KMS-11 (cell line): Measurements from ENCODE around the gene CRKL.

Source experiments
- H2AFZ ChIP-seq: fragments of 200-600 bp; sonication (generic); 2 replicates; pipeline ENCODE4 v1.6.1; 2016; ENCODE audit warnings: antibody characterized with exemption, mixed run types, low read depth
- H3K27ac ChIP-seq: fragments of 200-600 bp; sonication (generic); 2 replicates; pipeline ENCODE4 v1.6.1; 2016; ENCODE audit warnings: mild to moderate bottlenecking, mixed run types
- H3K27me3 ChIP-seq: fragments of 200-600 bp; sonication (generic); 2 replicates; pipeline ENCODE4 v1.6.1; 2017; ENCODE audit warnings: mild to moderate bottlenecking, low read depth, mixed run types, moderate library complexity; ENCODE audit not compliant: insufficient read depth
- H3K36me3 ChIP-seq: fragments of 200-600 bp; sonication (generic); 2 replicates; pipeline ENCODE4 v1.6.1; 2017; ENCODE audit warnings: mild to moderate bottlenecking, mixed run types; ENCODE audit not compliant: insufficient read depth
- H3K4me1 ChIP-seq: fragments of 200-600 bp; sonication (generic); 2 replicates; pipeline ENCODE4 v1.6.1; 2016; ENCODE audit warnings: mild to moderate bottlenecking, low read depth, mixed run types; ENCODE audit not compliant: poor library complexity, severe bottlenecking
- H3K4me2 ChIP-seq: fragments of 200-600 bp; sonication (generic); 2 replicates; pipeline ENCODE4 v1.7.0; 2016; ENCODE audit warnings: mild to moderate bottlenecking, mixed run types
- H3K4me3 ChIP-seq: fragments of 200-600 bp; sonication (generic); IDR thresholded peaks from 2 replicates; pipeline ENCODE4 v1.6.1; 2017; ENCODE audit warnings: low read depth, low read length, mixed read lengths; ENCODE audit not compliant: insufficient read depth
- H3K79me2 ChIP-seq: fragments of 200-600 bp; sonication (generic); 2 replicates; pipeline ENCODE4 v1.6.1; 2016; ENCODE audit warnings: low read depth, mixed run types; ENCODE audit not compliant: insufficient read depth
- H3K9ac ChIP-seq: fragments of 200-600 bp; sonication (generic); 2 replicates; pipeline ENCODE4 v1.6.1; 2016; ENCODE audit warnings: mild to moderate bottlenecking, mixed run types
- H4K20me1 ChIP-seq: fragments of 200-600 bp; sonication (generic); 2 replicates; pipeline ENCODE4 v1.6.1; 2016; ENCODE audit warnings: mild to moderate bottlenecking, mixed run types; ENCODE audit not compliant: insufficient read depth
- CTCF ChIP-seq: fragments of 200-600 bp; sonication (generic); conservative IDR thresholded peaks from 2 replicates; pipeline ENCODE4 v1.6.1; 2017; ENCODE audit warnings: low read depth, mild to moderate bottlenecking, antibody characterized with exemption, low read length, moderate library complexity, mixed read lengths

CRKL gene

GRCh38 chr22:20956258-20957101 is 39.3 kb downstream of the CRKL start:
- Histone ChIP-seq H3K9ac (no peak overlapping the region), H3K4me3 (no peak overlapping the region), H3K36me3 (no peaks in the 10 kb centered on the region; the same call in 1 of the 2 replicates), H3K27ac (no peak overlapping the region), H4K20me1 (no peaks in the 10 kb centered on the region; the same call in 1 of the 2 replicates), H2AFZ (no peak overlapping the region), H3K79me2 (no peaks in the 10 kb centered on the region; the same call in 1 of the 2 replicates), H3K4me2 (no peak overlapping the region), H3K4me1 (peaks cover 1% of the 10 kb centered on the region), H3K27me3 (no peaks in the 10 kb centered on the region)
- TF ChIP-seq CTCF: no peak

GRCh38 chr22:20957102-20957682 is 40.0 kb downstream of the CRKL start:
- H2AFZ ChIP-seq: no peak overlapping the region
- H3K27ac ChIP-seq: no peak overlapping the region
- H3K36me3 ChIP-seq: no peaks in the 10 kb centered on the region; the same call in 1 of the 2 replicates
- no peak overlapping the region for H3K4me2 ChIP-seq
- TF ChIP-seq CTCF: no peak
- H3K4me1 ChIP-seq: peaks cover 5% of the 10 kb centered on the region
- H3K27me3 ChIP-seq: no peaks in the 10 kb centered on the region
- no peaks in the 10 kb centered on the region; the same call in 1 of the 2 replicates for H3K79me2 ChIP-seq
- no peaks in the 10 kb centered on the region for H4K20me1 ChIP-seq
- no peak overlapping the region for H3K9ac ChIP-seq
- no peak overlapping the region for H3K4me3 ChIP-seq

- peaks cover 5% of the 10 kb centered on the region for H3K4me1 ChIP-seq
- no peak overlapping the region for H3K4me2 ChIP-seq
- H3K9ac ChIP-seq: no peak overlapping the region
- H3K79me2 ChIP-seq: no peaks in the 10 kb centered on the region; the same call in 1 of the 2 replicates
- TF ChIP-seq CTCF: no peak
- no peak overlapping the region for H3K27ac ChIP-seq
- H3K4me3 ChIP-seq: no peak overlapping the region
- no peaks in the 10 kb centered on the region for H4K20me1 ChIP-seq
- no peaks in the 10 kb centered on the region for H3K36me3 ChIP-seq
- no peaks in the 10 kb centered on the region for H3K27me3 ChIP-seq
- H2AFZ ChIP-seq: no peak overlapping the region
These were observed 40.6 kb downstream of the CRKL start for GRCh38 chr22:20957683-20958431.

GRCh38 chr22:20959578-20960461 is 42.6 kb downstream of the CRKL start:
- no peak overlapping the region for H3K4me2 ChIP-seq
- H3K27ac ChIP-seq: no peak overlapping the region
- H3K36me3 ChIP-seq: no peaks in the 10 kb centered on the region
- H3K9ac ChIP-seq: no peak overlapping the region
- H3K4me3 ChIP-seq: no peak overlapping the region
- peaks cover 5% of the 10 kb centered on the region; the same call in 1 of the 2 replicates for H3K27me3 ChIP-seq
- no peaks in the 10 kb centered on the region for H4K20me1 ChIP-seq
- TF ChIP-seq CTCF: no peak
- H3K4me1 ChIP-seq: peaks cover 5% of the 10 kb centered on the region
- H2AFZ ChIP-seq: no peak overlapping the region
- H3K79me2 ChIP-seq: no peaks in the 10 kb centered on the region
